HEK293 (cell line): ENCODE results near the gene TRAPPC6A.

Experiments used
- CTCF ChIA-PET: fragments of 350-600 bp; formaldehyde crosslinking; extraction: SDS; loops from one replicate; lab custom pipeline; 2021; ENCODE audit warnings: antibody characterized with exemption; lab: Yijun Ruan, JAX
- POLR2A ChIA-PET: fragments of 300-600 bp; formaldehyde crosslinking; extraction: SDS; loops from one replicate; lab custom pipeline; 2020; ENCODE audit warnings: antibody characterized with exemption, inconsistent platforms; lab: Yijun Ruan, JAX
- H3K27ac ChIP-seq: fragments of 200-500 bp; sonication (Bioruptor generic); 2 replicates; pipeline ENCODE4 v1.5.1; 2014; ENCODE audit warnings: low read depth, low read length, control low read depth, inconsistent platforms; ENCODE audit errors: extremely low read depth
- H3K36me3 ChIP-seq, 2 experiments: fragments of 200-500 bp in 1 of 2; sonication (Bioruptor generic) in 1 of 2; 1 replicate in 1 of 2; 2 replicates in 1 of 2; pipeline ENCODE4 v1.5.1; 2014 to 2017; ENCODE audit warnings: inconsistent platforms in 2 of 2, low read length in 2 of 2; ENCODE audit not compliant: control insufficient read depth in 2 of 2, insufficient read depth in 1 of 2
- H3K4me1 ChIP-seq: fragments of 200-500 bp; sonication (Bioruptor generic); 2 replicates; pipeline ENCODE4 v1.5.1; 2014; ENCODE audit warnings: mild to moderate bottlenecking, low read length, inconsistent platforms; ENCODE audit not compliant: control insufficient read depth, insufficient read depth
- H3K4me3 ChIP-seq: 2 replicates; pipeline ENCODE4 v1.5.1; 2011; ENCODE audit warnings: low read depth, mild to moderate bottlenecking, control low read depth, low read length, moderate library complexity
- H3K9me3 ChIP-seq: fragments of 200-500 bp; sonication (Bioruptor generic); 2 replicates; pipeline ENCODE4 v1.5.1; 2014; ENCODE audit warnings: low read depth, low read length, inconsistent platforms; ENCODE audit not compliant: control insufficient read depth, insufficient read depth
- CTCF ChIP-seq: fragments of 450-650 bp; formaldehyde crosslinking; IDR thresholded peaks from 2 replicates; pipeline ENCODE4 v1.5.1; 2016; ENCODE audit warnings: missing biosample characterization, missing genetic modification characterization
- PRDM1 ChIP-seq: fragments of 450-650 bp; formaldehyde crosslinking; IDR thresholded peaks from 2 replicates; pipeline ENCODE4; 2016; ENCODE audit warnings: missing biosample characterization, missing genetic modification characterization
- REPIN1 ChIP-seq: fragments of 450-650 bp; formaldehyde crosslinking; IDR thresholded peaks from 2 replicates; pipeline ENCODE4 v1.5.1; 2017; ENCODE audit warnings: missing biosample characterization, missing genetic modification characterization, low read depth
- ZBTB11 ChIP-seq: fragments of 450-650 bp; formaldehyde crosslinking; conservative IDR thresholded peaks from 2 replicates; pipeline ENCODE4 v1.5.1; 2016; ENCODE audit warnings: low read depth, missing biosample characterization, missing genetic modification characterization
- ZNF23 ChIP-seq: fragments of 450-650 bp; formaldehyde crosslinking; IDR thresholded peaks from 2 replicates; pipeline ENCODE4 v1.5.1; 2016; ENCODE audit warnings: missing biosample characterization, missing genetic modification characterization, borderline replicate concordance
- ZNF311 ChIP-seq: fragments of 450-650 bp; formaldehyde crosslinking; IDR thresholded peaks from 2 replicates; pipeline ENCODE4 v1.5.1; 2017; ENCODE audit warnings: missing biosample characterization, missing genetic modification characterization, borderline replicate concordance
- ZNF391 ChIP-seq: fragments of 450-650 bp; formaldehyde crosslinking; IDR thresholded peaks from 2 replicates; pipeline ENCODE4 v1.5.1; 2016; ENCODE audit warnings: low read depth, missing biosample characterization, missing genetic modification characterization, borderline replicate concordance
- ZNF473 ChIP-seq: fragments of 450-650 bp; formaldehyde crosslinking; IDR thresholded peaks from 2 replicates; pipeline ENCODE4 v1.5.1; 2017; ENCODE audit warnings: missing biosample characterization, missing genetic modification characterization
- ZNF660 ChIP-seq: fragments of 450-650 bp; IDR thresholded peaks from 2 replicates; pipeline ENCODE4 v1.5.1; 2018; ENCODE audit warnings: missing biosample characterization, mild to moderate bottlenecking, missing genetic modification characterization
- ZNF670 ChIP-seq: fragments of 450-650 bp; formaldehyde crosslinking; IDR thresholded peaks from 2 replicates; pipeline ENCODE4 v1.5.1; 2016; ENCODE audit warnings: missing biosample characterization, missing genetic modification characterization, low read depth
- ZNF704 ChIP-seq: fragments of 450-650 bp; formaldehyde crosslinking; IDR thresholded peaks from 2 replicates; pipeline ENCODE4 v1.5.1; 2016; ENCODE audit warnings: missing biosample characterization, missing genetic modification characterization
- ZNF76 ChIP-seq: fragments of 450-650 bp; formaldehyde crosslinking; IDR thresholded peaks from 2 replicates; pipeline ENCODE4; 2016; ENCODE audit warnings: low read depth, missing biosample characterization, missing genetic modification characterization, borderline replicate concordance
- ZNF837 ChIP-seq: fragments of 450-650 bp; formaldehyde crosslinking; IDR thresholded peaks from 2 replicates; pipeline ENCODE4 v1.5.1; 2016; ENCODE audit warnings: missing biosample characterization, missing genetic modification characterization

TRAPPC6A gene

GRCh38 chr19:45142726-45143110 lies 35.3 kb downstream of the TRAPPC6A start (continued):
- no peak for TF ChIP-seq ZNF23
- no peak for TF ChIP-seq ZNF704 (tag by site-specific recombination)
- no peak for TF ChIP-seq ZNF76 (tag by site-specific recombination)

- peaks cover 2% of the 10 kb centered on the region; the same call in 1 of the 2 replicates for H3K4me1 ChIP-seq
- ChIA-PET POLR2A (interaction anchor here (0.9 kb wide), 1 partner anchor 103 kb away, joined by 3 read pairs; the partner anchor contains the start of gene CLASRP), CTCF (interaction anchor here (0.8 to 1.5 kb wide), 3 partner anchors 9 to 189 kb away, joined by 3 to 9 read pairs (median 4); no protein-coding TSS in a partner anchor)
- TF ChIP-seq ZNF311 (tag by site-specific recombination) (no peak), PRDM1 (no peak), ZNF704 (tag by site-specific recombination) (no peak), REPIN1 (tag by site-specific recombination) (no peak), ZBTB11 (tag by site-specific recombination) (no peak), ZNF670 (tag by site-specific recombination) (no peak), ZNF391 (no peak), ZNF837 (no peak), ZNF660 (tag by site-specific recombination) (no peak), ZNF76 (tag by site-specific recombination) (no peak), ZNF473 (tag by site-specific recombination) (no peak), CTCF (tag by site-specific recombination) (no peak)
- TF ChIP-seq, all 188 proteins: peak for 0
- Histone ChIP-seq H3K9me3 (no peaks in the 10 kb centered on the region), H3K27ac (0 out of 2 replicates have a peak overlapping the region, but pooled peaks have one; percentile 24), H3K4me3 (no peak overlapping the region), H3K36me3 (peaks cover 0 to 39% of the 10 kb centered on the region in 2 experiments; a peak in 2 of 3 replicates)
Observed at GRCh38 chr19:45142016-45142725, 35.9 kb downstream of the TRAPPC6A start.
